Left colon (tissue), 2 donors: ENCODE measurements around the gene ADGRF4. TPM values are rescaled to one million over a fixed set of nuclear protein-coding genes. Genes with fewer than 3 reads are reported as not detected.
"Not testable (repeated sequence)": the region's sequence is repeated elsewhere in the genome, so short reads cannot be mapped to it uniquely, and the experiment has no call there.

Experiments
- ATAC-seq: fragments of 200-7000 bp; cut with Tn5 transposase; one replicate; pipeline ENCODE4 v1.9.1; 2020; ENCODE audit warnings: mild to moderate bottlenecking, moderate library complexity
- DNase-seq, 2 donors: peaks; one replicate each; pipeline ENCODE4 v3.0.0-alpha.2; 2020
- intact Hi-C, 2 donors: fragments of 100-400 bp; cut with DNase I in 1 of 2; cut with micrococcal nuclease in 1 of 2; formaldehyde crosslinking; loops; one replicate each; pipeline versions ENCODE4 v1.11.2 to v1.14.0; 2022; cut with DNase I, micrococcal nuclease
- total RNA-seq, 2 donors: library from RNA; stranded (reverse); fragmentation: NEBNext Ultra II Directional; extraction: Animal tissue kit (Norgen Biotek cat#: 25700); gene quantifications; one replicate each; pipeline ENCODE4 v1.2.1, GENCODE V29; 2021
- donor health status: DM: no; HTN: no; CAD: no.
- donor health status: DM: yes; HTN: yes; CAD: no.

Gene ADGRF4
- total RNA-seq, 2 donors from 2014 or later = 2.0 to 4.0 TPM

DNA sequence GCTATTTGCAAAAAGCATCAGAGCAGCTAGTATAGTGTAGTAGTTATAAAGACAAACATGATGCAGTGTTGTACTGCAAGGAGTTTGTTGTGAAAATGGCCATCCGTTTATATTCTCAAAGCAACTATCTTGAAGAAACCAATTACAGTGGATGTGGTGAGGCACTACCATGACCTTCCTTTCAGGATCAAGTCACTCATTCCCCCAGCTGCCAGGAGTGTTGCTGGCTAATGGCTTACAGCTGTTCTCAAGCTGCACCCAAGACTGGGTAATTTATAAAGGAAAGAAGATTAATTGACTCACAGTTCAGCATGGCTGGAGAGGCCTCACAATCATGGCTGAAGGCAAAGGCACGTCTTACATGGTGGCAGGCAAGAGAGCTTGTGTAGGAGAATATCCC is 29.0 kb downstream of the ADGRF4 start:
- no peak for ATAC-seq
- no peak for DNase-seq
- intact Hi-C loops = no loop called here

DNA sequence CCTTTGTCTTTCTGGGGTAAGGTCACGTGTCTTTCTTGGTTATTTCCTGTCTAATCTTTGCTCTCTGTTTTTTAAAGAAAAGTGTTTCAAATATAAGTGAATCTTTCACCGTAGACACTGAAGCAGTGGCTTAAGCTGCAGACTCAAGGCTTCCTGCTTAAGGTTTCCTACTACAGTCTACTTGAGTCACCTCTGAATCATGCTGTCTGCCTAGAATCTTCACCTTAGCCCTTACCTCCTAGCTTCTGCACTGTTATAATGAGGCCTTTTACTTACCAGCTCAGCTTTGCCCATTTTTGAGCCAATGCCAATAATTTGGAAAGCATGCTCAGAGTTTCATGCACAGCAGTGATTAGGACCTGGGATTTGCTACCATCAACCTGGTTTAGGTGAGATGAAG is 30.6 kb downstream of the ADGRF4 start:
- no peak for DNase-seq
- peak; percentile 68 for ATAC-seq
- intact Hi-C loops = no loop called here

- intact Hi-C loops = no loop called here
- ATAC-seq (no peak), DNase-seq (no peak)
Observed at GRCh38 chr6:47729457-47729856, 31.1 kb downstream of the ADGRF4 start.

GRCh38 chr6:47733879-47734558 is 35.6 kb downstream of the ADGRF4 start:
- intact Hi-C loops = no loop called here
- DNase-seq (no peak), ATAC-seq (peak; percentile 46)

- ATAC-seq (no peak), DNase-seq (no peak)
- intact Hi-C loops = no loop called here
Observed at GRCh38 chr6:47734831-47735481, 36.6 kb downstream of the ADGRF4 start.

DNA sequence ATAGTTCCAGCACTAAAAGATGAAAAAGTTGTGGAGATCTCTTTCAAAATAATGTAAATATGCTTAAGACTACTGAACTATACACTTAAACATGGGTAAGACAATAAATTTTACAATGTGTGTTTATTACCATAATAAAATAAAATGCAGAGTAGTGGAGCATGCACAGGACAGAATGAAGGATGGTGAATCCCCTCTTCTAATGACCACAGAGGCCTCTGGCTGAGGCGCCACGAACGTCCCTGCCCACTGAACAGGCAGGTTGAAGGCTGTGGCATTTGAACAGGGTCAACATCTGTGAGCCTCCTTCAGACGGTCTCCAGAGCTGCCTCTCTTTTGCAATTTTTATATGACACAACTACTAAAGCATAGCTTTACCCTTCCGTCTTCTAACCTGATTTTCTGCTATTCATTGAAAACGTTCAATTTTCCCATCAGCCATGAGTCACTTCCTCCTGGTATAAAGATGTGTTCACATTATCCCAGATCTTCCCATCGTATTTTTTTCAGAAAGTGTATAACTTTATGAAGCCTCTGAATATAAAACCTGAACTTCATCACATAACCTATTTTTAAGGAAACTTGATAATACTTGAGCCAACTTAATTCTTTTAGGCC is 37.8 kb downstream of the ADGRF4 start:
- intact Hi-C loops = no loop called here
- peak; percentile 90 for ATAC-seq
- peak; percentile 26 to 27 for DNase-seq

- ATAC-seq (no peak), DNase-seq (no peak)
- intact Hi-C loops = no loop called here
Observed at GRCh38 chr6:47737406-47737805, 39.0 kb downstream of the ADGRF4 start.

DNA sequence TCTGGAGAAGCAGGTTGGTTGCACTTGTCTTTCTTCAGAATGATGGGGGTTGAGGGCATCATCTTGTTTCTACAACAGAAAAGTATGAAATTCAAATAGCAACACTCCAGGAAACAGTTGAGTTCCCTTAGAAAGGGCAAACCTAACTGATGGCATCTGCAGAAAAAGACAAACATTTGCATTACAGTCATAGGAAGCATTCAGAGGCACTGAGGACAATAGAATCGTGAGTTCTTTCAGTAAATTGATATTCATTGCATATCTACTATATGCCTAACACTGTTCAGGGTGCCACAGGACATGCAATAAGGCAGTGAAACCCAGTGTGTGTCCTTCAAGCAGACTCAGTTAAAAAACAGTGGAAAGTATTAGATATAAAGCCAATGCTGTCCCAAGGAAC is 42.3 kb downstream of the ADGRF4 start:
- DNase-seq (no peak), ATAC-seq (no peak)
- intact Hi-C loops = no loop called here

DNA sequence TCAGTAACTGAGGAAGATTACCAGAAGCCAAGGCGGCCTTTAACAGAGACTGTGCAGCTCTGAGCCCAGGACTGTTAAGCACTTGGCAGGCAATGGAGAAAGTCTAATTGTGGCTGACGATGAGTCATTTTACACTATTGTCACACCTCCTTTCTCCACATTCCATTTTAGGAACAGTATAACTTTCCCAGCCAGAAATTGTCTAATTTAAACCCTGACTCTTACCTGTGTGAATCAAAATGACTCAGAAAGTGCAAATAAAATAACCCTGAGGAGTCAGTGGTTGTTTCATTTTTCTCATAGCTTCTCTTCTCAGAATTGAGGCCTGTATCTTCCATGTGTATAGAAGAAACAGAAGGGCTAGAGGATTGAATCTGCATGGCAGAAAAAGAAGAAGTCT is 43.4 kb downstream of the ADGRF4 start:
- peak; percentile 98 for ATAC-seq
- DNase-seq = peak; percentile 22 to 41
- intact Hi-C loops = no loop called here

- no peak for DNase-seq
- ATAC-seq = no peak
- intact Hi-C loops = no loop called here
Observed at GRCh38 chr6:47743744-47744143, 45.4 kb downstream of the ADGRF4 start.

DNA sequence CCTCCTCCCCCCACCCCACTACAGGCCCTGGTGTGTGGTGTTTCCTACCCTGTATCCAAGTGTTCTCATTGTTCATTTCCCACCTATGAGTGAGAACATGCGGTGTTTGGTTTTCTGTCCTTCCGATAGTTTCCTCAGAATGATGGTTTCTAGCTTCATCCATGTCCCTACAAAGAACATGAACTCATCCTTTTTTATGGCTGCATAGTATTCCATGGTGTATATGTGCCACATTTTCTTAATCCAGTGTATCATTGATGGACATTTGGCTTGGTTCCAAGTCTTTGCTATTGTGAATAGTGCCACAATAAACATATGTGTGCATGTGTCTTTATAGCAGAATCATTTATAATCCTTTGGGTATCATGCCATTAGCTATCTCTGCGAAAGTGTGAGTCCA is 46.9 kb downstream of the ADGRF4 start:
- ATAC-seq, DNase-seq, intact Hi-C loops: not testable (repeated sequence)

- DNase-seq (no peak), ATAC-seq (no peak)
- intact Hi-C loops = no loop called here
Observed at GRCh38 chr6:47749757-47750156, 51.4 kb downstream of the ADGRF4 start.

GRCh38 chr6:47752801-47753200 is 54.4 kb downstream of the ADGRF4 start:
- ATAC-seq (peak; percentile 54), DNase-seq (no peak)
- intact Hi-C loops = no loop called here

DNA sequence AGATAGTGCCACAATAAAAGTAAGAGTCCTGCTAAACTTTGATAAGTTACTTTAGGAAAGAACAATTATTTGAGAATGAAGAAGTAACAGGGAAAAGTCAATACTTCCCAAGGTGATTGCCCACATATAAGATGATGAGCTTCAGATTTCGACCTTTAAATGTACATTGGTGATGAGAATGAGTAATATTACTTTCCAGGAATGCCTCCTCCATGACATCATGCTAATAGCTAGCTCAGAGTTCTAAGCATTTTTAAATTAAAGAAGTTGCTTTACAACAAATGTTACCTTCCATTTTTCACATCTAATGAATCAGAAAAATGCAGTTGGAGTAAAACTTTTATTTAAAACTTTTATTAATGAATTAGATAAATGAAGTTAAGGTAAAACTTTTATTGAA is 61.0 kb downstream of the ADGRF4 start:
- intact Hi-C loops = no loop called here
- DNase-seq (no peak), ATAC-seq (no peak)

GRCh38 chr6:47762502-47762901 is 64.1 kb downstream of the ADGRF4 start:
- DNase-seq (no peak), ATAC-seq (no peak)
- intact Hi-C loops = no loop called here

DNA sequence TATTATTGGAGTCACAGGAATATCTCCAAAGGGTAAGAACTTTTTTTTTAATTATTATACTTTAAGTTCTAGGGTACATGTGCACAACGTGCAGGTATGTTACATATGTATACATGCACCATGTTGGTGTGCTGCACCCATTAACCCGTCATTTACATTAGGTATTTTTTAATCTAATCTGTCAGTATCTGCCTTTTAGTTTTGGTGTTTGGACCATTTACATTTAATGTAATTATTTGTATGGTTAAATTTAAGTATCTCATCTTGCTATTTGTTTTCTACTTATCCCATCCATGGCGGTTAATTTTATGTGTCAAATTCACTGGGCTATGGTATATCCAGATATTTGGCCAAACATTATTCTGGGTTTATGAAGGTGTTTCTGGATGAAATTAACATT is 68.1 kb downstream of the ADGRF4 start:
- DNase-seq = no peak
- no peak for ATAC-seq
- intact Hi-C loops = no loop called here

GRCh38 chr6:47767102-47767501 is 68.7 kb downstream of the ADGRF4 start:
- intact Hi-C loops = no loop called here
- ATAC-seq = no peak
- DNase-seq = no peak

GRCh38 chr6:47769982-47770381 is 71.6 kb downstream of the ADGRF4 start:
- ATAC-seq = no peak
- no peak for DNase-seq
- intact Hi-C loops = no loop called here
